Measurements from ENCODE around the gene CYP27A1. TPM values are rescaled to one million over a fixed set of nuclear protein-coding genes. Genes with fewer than 3 reads are reported as not detected.
"Not testable (repeated sequence)": the region's sequence is repeated elsewhere in the genome, so short reads cannot be mapped to it uniquely, and the experiment has no call there.

CYP27A1 gene
- total RNA-seq, 1 donor from 2014 or later = 53.1 TPM

- no peaks in the 10 kb centered on the region for H3K27me3 ChIP-seq
- peaks cover 0 to 4% of the 10 kb centered on the region in 2 donors for H3K9me3 ChIP-seq
- no peak for DNase-seq (ENCODE audit: low spot score in 2 of 2)
- H3K4me3 ChIP-seq = no peak overlapping the region
- no peak for TF ChIP-seq CTCF (IDR thresholded peaks at IDR 0.05)
- intact Hi-C loops (cut with DNase I) = no loop called here
- no peaks in the 10 kb centered on the region for H3K36me3 ChIP-seq
- H3K4me1 ChIP-seq = no peaks in the 10 kb centered on the region
- H3K27ac ChIP-seq = no peak overlapping the region
Measured at GRCh38 chr2:218839888-218840287, 57.9 kb downstream of the CYP27A1 start.

- H3K36me3 ChIP-seq; DNase-seq (ENCODE audit: low spot score in 2 of 2); intact Hi-C loops (cut with DNase I): not testable (repeated sequence)
Measured at GRCh38 chr2:218844334-218844733, 62.4 kb downstream of the CYP27A1 start.

GRCh38 chr2:218846963-218847362, 65.0 kb downstream of the CYP27A1 start:
- intact Hi-C loops (cut with DNase I) = loop anchor here (1.0 to 5.0 kb wide), 4 partner anchors 40 to 137 kb away; partner anchors contain the start of genes CYP27A1 and TTLL4
- H3K36me3 ChIP-seq, H3K27me3 ChIP-seq, H3K4me3 ChIP-seq, H3K27ac ChIP-seq, H3K4me1 ChIP-seq, H3K9me3 ChIP-seq: not testable (repeated sequence)
- DNase-seq (ENCODE audit: low spot score in 2 of 2) = peak in 1 of 2 donors; percentile 25

More at GRCh38 chr2:218844334-218844733, 62.4 kb downstream of the CYP27A1 start:
- not testable (repeated sequence) for H3K27ac ChIP-seq, H3K27me3 ChIP-seq, H3K4me3 ChIP-seq, H3K4me1 ChIP-seq, H3K9me3 ChIP-seq

GRCh38 chr2:218849721-218850120, 67.8 kb downstream of the CYP27A1 start:
- TF ChIP-seq CTCF (IDR thresholded peaks at IDR 0.05) = no peak
- no peak overlapping the region for H3K4me3 ChIP-seq
- intact Hi-C loops (cut with DNase I) = loop anchor here (5.0 kb wide), 1 partner anchor 42 kb away; no protein-coding TSS in a partner anchor
- peak in 1 of 2 donors; percentile 41 for DNase-seq (ENCODE audit: low spot score in 2 of 2)
- no peaks in the 10 kb centered on the region for H3K27me3 ChIP-seq
- H3K4me1 ChIP-seq = no peaks in the 10 kb centered on the region
- no peak overlapping the region for H3K27ac ChIP-seq
- H3K36me3 ChIP-seq = no peaks in the 10 kb centered on the region
- H3K9me3 ChIP-seq = no peaks in the 10 kb centered on the region

GRCh38 chr2:218850796-218851195, 68.8 kb downstream of the CYP27A1 start:
- Histone ChIP-seq H3K27ac (no peak overlapping the region), H3K27me3 (no peaks in the 10 kb centered on the region), H3K36me3 (no peaks in the 10 kb centered on the region), H3K4me3 (no peak overlapping the region), H3K9me3 (no peaks in the 10 kb centered on the region), H3K4me1 (no peaks in the 10 kb centered on the region)
- DNase-seq (ENCODE audit: low spot score in 2 of 2) = peak in 1 of 2 donors; percentile 38
- intact Hi-C loops (cut with DNase I) = no loop called here
- no peak for TF ChIP-seq CTCF (IDR thresholded peaks at IDR 0.05)

GRCh38 chr2:218851286-218851685, 69.3 kb downstream of the CYP27A1 start:
- Histone ChIP-seq H3K9me3 (no peaks in the 10 kb centered on the region), H3K4me1 (no peaks in the 10 kb centered on the region), H3K27ac (no peak overlapping the region), H3K27me3 (no peaks in the 10 kb centered on the region), H3K4me3 (no peak overlapping the region), H3K36me3 (no peaks in the 10 kb centered on the region)
- no peak for TF ChIP-seq CTCF (IDR thresholded peaks at IDR 0.05)
- intact Hi-C loops (cut with DNase I) = no loop called here
- no peak for DNase-seq (ENCODE audit: low spot score in 2 of 2)
